SK-N-SH (cell line): Measurements from ENCODE around the gene DDIAS.

Experiments
- RFX5 ChIP-seq: IDR thresholded peaks from 2 replicates; pipeline ENCODE4 v1.6.1; 2012; ENCODE audit warnings: mild to moderate bottlenecking, improper control_type of control experiment, low read length
- TF ChIP-seq, protein P1 (sequence below): IDR thresholded peaks from 2 replicates; pipeline ENCODE4 v1.6.1; 2012; ENCODE audit warnings: mild to moderate bottlenecking, low read depth, low read length, moderate library complexity

GRCh38 chr11:82902880-82903279 lies 1.3 kb downstream of the DDIAS start:
- TF ChIP-seq RFX5, result no peak
- TF ChIP-seq, protein P1, sequence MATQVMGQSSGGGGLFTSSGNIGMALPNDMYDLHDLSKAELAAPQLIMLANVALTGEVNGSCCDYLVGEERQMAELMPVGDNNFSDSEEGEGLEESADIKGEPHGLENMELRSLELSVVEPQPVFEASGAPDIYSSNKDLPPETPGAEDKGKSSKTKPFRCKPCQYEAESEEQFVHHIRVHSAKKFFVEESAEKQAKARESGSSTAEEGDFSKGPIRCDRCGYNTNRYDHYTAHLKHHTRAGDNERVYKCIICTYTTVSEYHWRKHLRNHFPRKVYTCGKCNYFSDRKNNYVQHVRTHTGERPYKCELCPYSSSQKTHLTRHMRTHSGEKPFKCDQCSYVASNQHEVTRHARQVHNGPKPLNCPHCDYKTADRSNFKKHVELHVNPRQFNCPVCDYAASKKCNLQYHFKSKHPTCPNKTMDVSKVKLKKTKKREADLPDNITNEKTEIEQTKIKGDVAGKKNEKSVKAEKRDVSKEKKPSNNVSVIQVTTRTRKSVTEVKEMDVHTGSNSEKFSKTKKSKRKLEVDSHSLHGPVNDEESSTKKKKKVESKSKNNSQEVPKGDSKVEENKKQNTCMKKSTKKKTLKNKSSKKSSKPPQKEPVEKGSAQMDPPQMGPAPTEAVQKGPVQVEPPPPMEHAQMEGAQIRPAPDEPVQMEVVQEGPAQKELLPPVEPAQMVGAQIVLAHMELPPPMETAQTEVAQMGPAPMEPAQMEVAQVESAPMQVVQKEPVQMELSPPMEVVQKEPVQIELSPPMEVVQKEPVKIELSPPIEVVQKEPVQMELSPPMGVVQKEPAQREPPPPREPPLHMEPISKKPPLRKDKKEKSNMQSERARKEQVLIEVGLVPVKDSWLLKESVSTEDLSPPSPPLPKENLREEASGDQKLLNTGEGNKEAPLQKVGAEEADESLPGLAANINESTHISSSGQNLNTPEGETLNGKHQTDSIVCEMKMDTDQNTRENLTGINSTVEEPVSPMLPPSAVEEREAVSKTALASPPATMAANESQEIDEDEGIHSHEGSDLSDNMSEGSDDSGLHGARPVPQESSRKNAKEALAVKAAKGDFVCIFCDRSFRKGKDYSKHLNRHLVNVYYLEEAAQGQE, result no peak
